SK-N-SH (cell line): ENCODE results near the gene CHERP. TPM values are rescaled to one million over a fixed set of nuclear protein-coding genes. Genes with fewer than 3 reads are reported as not detected.

Experiments
- CTCF ChIA-PET: fragments of 300-600, 350-600 bp; formaldehyde crosslinking; extraction: SDS; loops from one replicate; lab custom pipeline; 2021; lab: Yijun Ruan, JAX
- POLR2A ChIA-PET: fragments of 350-600 bp; sonication (Branson Sonifier 250); formaldehyde crosslinking; extraction: SDS; loops from one replicate; lab custom pipeline; 2020; ENCODE audit warnings: antibody characterized with exemption, inconsistent platforms; lab: Yijun Ruan, JAX
- DNase-seq: peaks from one replicate; pipeline ENCODE4 v3.0.0; 2012
- H2AFZ ChIP-seq: fragments of 200-600 bp; sonication (generic); 2 replicates; pipeline ENCODE4 v1.8.1; 2016; ENCODE audit warnings: antibody characterized with exemption, mild to moderate bottlenecking, low read depth
- H3F3A ChIP-seq: fragments of 200-600 bp; sonication (generic); replicated peaks from 2 replicates; pipeline ENCODE3; 2016; ENCODE audit warnings: antibody characterized with exemption, mild to moderate bottlenecking; ENCODE audit not compliant: insufficient read depth
- H3K27ac ChIP-seq, 2 experiments: fragments of 200-500 bp in 1 of 2; fragments of 200-600 bp in 1 of 2; sonication (Bioruptor generic) in 1 of 2; sonication (generic), shearing (Covaris generic) in 1 of 2; 2 replicates each; pipeline versions ENCODE4 v1.5.1 to v1.6.1; 2014 to 2016; ENCODE audit warnings: low read depth in 2 of 2, inconsistent platforms in 1 of 2, low read length in 1 of 2, mild to moderate bottlenecking in 1 of 2, mixed read lengths in 1 of 2
- H3K27me3 ChIP-seq: fragments of 200-600 bp; sonication (generic), shearing (Covaris generic); 2 replicates; pipeline ENCODE4 v1.6.1; 2016; ENCODE audit warnings: mixed run types; ENCODE audit not compliant: insufficient read depth
- H3K36me3 ChIP-seq, 2 experiments: fragments of 200-500 bp in 1 of 2; fragments of 200-600 bp in 1 of 2; sonication (Bioruptor generic) in 1 of 2; sonication (generic) in 1 of 2; replicated peaks in 1 of 2; 2 replicates each; pipeline versions ENCODE3 to v1.5.1; 2014 to 2016; ENCODE audit warnings: low read length in 1 of 2, mild to moderate bottlenecking in 1 of 2; ENCODE audit not compliant: insufficient read depth in 2 of 2, control insufficient read depth in 1 of 2
- H3K4me1 ChIP-seq, 2 experiments: fragments of 200-500 bp in 1 of 2; fragments of 200-600 bp in 1 of 2; sonication (Bioruptor generic) in 1 of 2; sonication (generic), shearing (Covaris generic) in 1 of 2; 2 replicates each; pipeline versions ENCODE4 v1.5.1 to v1.6.1; 2014 to 2016; ENCODE audit warnings: low read depth in 1 of 2, low read length in 1 of 2, mixed run types in 1 of 2; ENCODE audit not compliant: insufficient read depth in 2 of 2, control insufficient read depth in 1 of 2
- H3K4me2 ChIP-seq: fragments of 200-600 bp; sonication (generic), shearing (Covaris generic); 2 replicates; pipeline ENCODE4 v1.6.1; 2017; ENCODE audit warnings: mixed run types
- H3K4me3 ChIP-seq, 2 experiments: fragments of 200-500 bp in 1 of 2; fragments of 200-600 bp in 1 of 2; sonication (Bioruptor generic) in 1 of 2; sonication (generic), shearing (Covaris generic) in 1 of 2; 2 replicates each; pipeline versions ENCODE4 v1.5.1 to v1.8.1; 2014 to 2016; ENCODE audit warnings: low read depth in 2 of 2, inconsistent platforms in 1 of 2, low read length in 1 of 2, mild to moderate bottlenecking in 1 of 2, mixed read lengths in 1 of 2, moderate library complexity in 1 of 2
- H3K79me2 ChIP-seq: fragments of 200-600 bp; sonication (generic); 2 replicates; pipeline ENCODE4 v1.8.1; 2017; ENCODE audit warnings: mild to moderate bottlenecking; ENCODE audit not compliant: insufficient read depth
- H3K9ac ChIP-seq: fragments of 200-600 bp; sonication (generic); 2 replicates; pipeline ENCODE4 v1.6.1; 2017; ENCODE audit warnings: mixed run types
- H3K9me2 ChIP-seq: fragments of 200-600 bp; sonication (generic); 2 replicates; pipeline ENCODE4 v1.6.1; 2017; ENCODE audit warnings: mixed run types
- H3K9me3 ChIP-seq: fragments of 200-600 bp; sonication (generic); 2 replicates; pipeline ENCODE4 v1.6.1; 2017; ENCODE audit warnings: mixed run types, mild to moderate bottlenecking, moderate library complexity
- H4K20me1 ChIP-seq: fragments of 200-600 bp; sonication (generic); 2 replicates; pipeline ENCODE4 v1.6.1; 2017; ENCODE audit warnings: mild to moderate bottlenecking, mixed run types; ENCODE audit not compliant: insufficient read depth
- EP300 ChIP-seq, 2 experiments: IDR thresholded peaks; 2 replicates each; pipeline versions ENCODE4 v1.4.0 to v1.6.1; 2012; ENCODE audit warnings: borderline replicate concordance in 1 of 2, low read depth in 1 of 2, low read length in 1 of 2
- EZH2phosphoT487 ChIP-seq: fragments of 200-600 bp; sonication (generic); IDR thresholded peaks from 2 replicates; pipeline ENCODE4 v1.6.1; 2017; ENCODE audit warnings: low read depth, mixed run types, mild to moderate bottlenecking, antibody characterized with exemption, moderate library complexity, borderline replicate concordance
- FOXM1 ChIP-seq: IDR thresholded peaks from 2 replicates; pipeline ENCODE4 v1.4.0; 2012; ENCODE audit warnings: low read depth, mild to moderate bottlenecking
- GABPA ChIP-seq: IDR thresholded peaks from 2 replicates; pipeline ENCODE4 v1.4.0; 2012; ENCODE audit warnings: low read depth, mild to moderate bottlenecking
- MEF2A ChIP-seq: IDR thresholded peaks from 2 replicates; pipeline ENCODE4 v1.4.0; 2012; ENCODE audit warnings: low read depth, borderline replicate concordance
- MXI1 ChIP-seq: IDR thresholded peaks from 2 replicates; pipeline ENCODE4 v1.6.1; 2012; ENCODE audit warnings: mild to moderate bottlenecking, low read depth, low read length, improper control_type of control experiment
- NFIC ChIP-seq: IDR thresholded peaks from 2 replicates; pipeline ENCODE4 v1.4.0; 2012; ENCODE audit warnings: borderline replicate concordance
- NRF1 ChIP-seq: IDR thresholded peaks from 2 replicates; pipeline ENCODE4 v1.6.1; 2012; ENCODE audit warnings: low read depth, mild to moderate bottlenecking, low read length
- RCOR1 ChIP-seq: fragments of 150-350 bp; IDR thresholded peaks from 2 replicates; pipeline ENCODE4 v1.6.1; 2017; ENCODE audit warnings: antibody characterized with exemption, low read length
- RXRA ChIP-seq: IDR thresholded peaks from 2 replicates; pipeline ENCODE4 v1.4.0; 2012; ENCODE audit warnings: low read depth, mild to moderate bottlenecking, borderline replicate concordance
- SMC3 ChIP-seq: IDR thresholded peaks from 2 replicates; pipeline ENCODE4 v1.6.1; 2012; ENCODE audit warnings: low read depth, low read length, improper control_type of control experiment
- TAF1 ChIP-seq: IDR thresholded peaks from 2 replicates; pipeline ENCODE4 v1.6.1; 2012; ENCODE audit warnings: low read depth, mild to moderate bottlenecking, low read length, moderate library complexity, borderline replicate concordance
- TEAD4 ChIP-seq: IDR thresholded peaks from 2 replicates; pipeline ENCODE4 v1.4.0; 2012; ENCODE audit warnings: mild to moderate bottlenecking, borderline replicate concordance; ENCODE audit not compliant: insufficient read depth
- WGBS: methylation state at CpG from one replicate; pipeline ENCODE4 v1.1.6; 2017; ENCODE audit warnings: low lambda C conversion rate; 5-methylcytosine and 5-hydroxymethylcytosine counted together
- polyA plus RNA-seq, 3 experiments: library from polyadenylated mRNA; depleted of rRNA; stranded (reverse); fragments of >200 nt; gene quantifications; 2 replicates each; pipeline ENCODE4 v1.2.3, GENCODE V29; 2012
- TF ChIP-seq, protein P1 (sequence below): IDR thresholded peaks from 2 replicates; pipeline ENCODE4 v1.4.0; 2012; ENCODE audit warnings: low read depth
- TF ChIP-seq, protein P2 (sequence below): fragments of 150-350 bp; IDR thresholded peaks from 2 replicates; pipeline ENCODE4 v1.6.1; 2016; ENCODE audit warnings: mild to moderate bottlenecking, low read depth, low read length

The CHERP gene
- polyA plus RNA-seq, 1 of the 3 experiments (the other 2 are of a cell fraction) = 16.8 TPM

DNA sequence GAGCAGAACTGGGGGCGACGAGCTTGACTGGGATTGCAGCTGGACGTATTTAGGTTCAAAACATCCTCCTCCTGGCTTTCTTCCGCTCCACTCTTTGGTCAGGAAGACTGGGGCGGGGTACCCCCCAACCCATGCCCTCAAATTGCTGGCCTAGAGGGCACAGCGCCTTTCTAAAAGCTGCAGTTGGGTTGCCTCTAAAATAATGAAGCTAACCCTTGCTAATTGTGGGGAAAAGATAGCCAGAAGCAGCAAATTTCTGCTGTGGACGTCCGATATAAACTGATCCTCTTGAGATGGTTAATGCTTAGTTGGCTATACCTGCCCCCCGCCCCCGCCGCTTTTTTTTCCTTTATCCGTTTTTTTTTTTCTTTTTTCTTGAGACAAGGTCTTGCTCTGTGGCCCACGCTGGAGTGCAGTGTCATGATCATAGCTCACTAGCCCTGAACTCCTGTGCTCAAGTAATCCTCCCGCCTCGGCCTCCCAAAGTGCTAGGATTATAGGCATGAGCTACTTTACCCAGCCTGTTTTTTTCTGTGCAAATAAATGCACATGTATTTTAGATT, 754 bp upstream of the CHERP start:
- no peak for DNase-seq
- Histone ChIP-seq H3K36me3 (peaks cover 4 to 20% of the 10 kb centered on the region in 2 experiments), H3K4me2 (peak overlapping the region; percentile 98), H4K20me1 (peaks cover 36% of the 10 kb centered on the region), H3F3A (peaks cover 8% of the 10 kb centered on the region), H3K9me2 (no peaks in the 10 kb centered on the region), H3K4me3 (peak overlapping the region; percentile 75 to 99), H3K9me3 (no peaks in the 10 kb centered on the region), H3K79me2 (peaks cover 72% of the 10 kb centered on the region), H3K4me1 (peaks cover 14 to 15% of the 10 kb centered on the region in 2 experiments; a peak in 2 of 4 replicates), H3K27ac (peak overlapping the region; percentile 71 to 88), H3K27me3 (no peaks in the 10 kb centered on the region), H3K9ac (peak overlapping the region; percentile 95), H2AFZ (peak overlapping the region; percentile 76; the same call in 1 of the 2 replicates)
- ChIA-PET CTCF (no interaction called here), POLR2A (no interaction called here)
- TF ChIP-seq RCOR1 = no peak
- TF ChIP-seq TAF1 = no peak
- TF ChIP-seq MEF2A = no peak
- no peak for TF ChIP-seq FOXM1
- TF ChIP-seq NRF1 = no peak
- TF ChIP-seq NFIC = no peak
- no peak for TF ChIP-seq RXRA
- no peak for TF ChIP-seq MXI1
- no peak for TF ChIP-seq GABPA
- 5% methylated on average over 14 of the region's 15 CpGs for WGBS

DNA sequence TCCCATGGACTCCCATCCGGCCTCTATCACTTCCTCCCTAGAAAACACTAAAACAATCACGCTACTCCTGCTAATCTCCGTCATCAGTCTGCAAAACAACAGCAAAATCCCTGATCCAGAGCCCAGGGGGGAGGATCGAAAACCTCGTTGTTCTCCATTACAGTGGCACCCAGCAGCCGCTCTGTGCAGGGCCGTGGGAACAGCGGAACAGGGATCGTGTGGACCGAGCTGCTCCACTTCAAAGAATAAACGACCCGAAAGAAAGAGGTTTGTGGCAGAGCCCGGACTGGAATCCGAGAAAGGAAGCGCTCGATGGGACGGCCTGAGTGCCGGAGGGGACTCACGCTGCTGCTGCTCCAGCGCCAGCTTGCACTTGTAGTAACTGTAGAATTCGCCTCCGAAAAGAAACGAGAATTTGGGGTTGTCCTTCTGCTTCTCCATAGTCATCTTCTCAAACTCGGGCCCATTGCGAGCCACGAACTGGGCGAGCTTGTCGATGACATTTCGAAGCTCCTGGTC, 652 bp downstream of the CHERP start:
- ChIA-PET POLR2A (interaction anchor here (0.6 kb wide), 1 partner anchor 285 kb away, joined by 3 read pairs; no protein-coding TSS in a partner anchor), CTCF (interaction anchor here (0.7 kb wide), 1 partner anchor 16 kb away, joined by 3 read pairs; no protein-coding TSS in a partner anchor)
- H3K36me3 ChIP-seq = peaks cover 12 to 20% of the 10 kb centered on the region in 2 experiments
- peak overlapping the region; percentile 68; the same call in 1 of the 2 replicates for H2AFZ ChIP-seq
- no peaks in the 10 kb centered on the region for H3K9me3 ChIP-seq
- H3K4me2 ChIP-seq = peak overlapping the region; percentile 98
- peak overlapping the region; percentile 75 to 99 for H3K4me3 ChIP-seq
- peak; percentile 46 for DNase-seq
- H3K27ac ChIP-seq = peak overlapping the region; percentile 72 to 88
- H3F3A ChIP-seq = peaks cover 8% of the 10 kb centered on the region
- peak overlapping the region; percentile 95 for H3K9ac ChIP-seq
- WGBS = 3% methylated on average over 22 of the region's 29 CpGs
- peaks cover 14 to 15% of the 10 kb centered on the region in 2 experiments; a peak in 2 of 4 replicates for H3K4me1 ChIP-seq
- no peaks in the 10 kb centered on the region for H3K27me3 ChIP-seq
- no peaks in the 10 kb centered on the region for H3K9me2 ChIP-seq
- TF ChIP-seq EZH2phosphoT487 (no peak), SMC3 (no peak), EP300 (IDR thresholded peaks at IDR 0.05; ENCODE audit: borderline replicate concordance in 1 of 2, low read depth in 1 of 2, low read length in 1 of 2) (no peak), TEAD4 (no peak)
- TF ChIP-seq, protein P1, sequence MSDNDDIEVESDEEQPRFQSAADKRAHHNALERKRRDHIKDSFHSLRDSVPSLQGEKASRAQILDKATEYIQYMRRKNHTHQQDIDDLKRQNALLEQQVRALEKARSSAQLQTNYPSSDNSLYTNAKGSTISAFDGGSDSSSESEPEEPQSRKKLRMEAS = no peak
- TF ChIP-seq, protein P2, sequence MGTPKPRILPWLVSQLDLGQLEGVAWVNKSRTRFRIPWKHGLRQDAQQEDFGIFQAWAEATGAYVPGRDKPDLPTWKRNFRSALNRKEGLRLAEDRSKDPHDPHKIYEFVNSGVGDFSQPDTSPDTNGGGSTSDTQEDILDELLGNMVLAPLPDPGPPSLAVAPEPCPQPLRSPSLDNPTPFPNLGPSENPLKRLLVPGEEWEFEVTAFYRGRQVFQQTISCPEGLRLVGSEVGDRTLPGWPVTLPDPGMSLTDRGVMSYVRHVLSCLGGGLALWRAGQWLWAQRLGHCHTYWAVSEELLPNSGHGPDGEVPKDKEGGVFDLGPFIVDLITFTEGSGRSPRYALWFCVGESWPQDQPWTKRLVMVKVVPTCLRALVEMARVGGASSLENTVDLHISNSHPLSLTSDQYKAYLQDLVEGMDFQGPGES = no peak
- TF ChIP-seq, all 33 proteins: peak for 0
- peaks cover 50% of the 10 kb centered on the region for H4K20me1 ChIP-seq
- peaks cover 86% of the 10 kb centered on the region for H3K79me2 ChIP-seq
